HepG2 (cell line): Measurements from ENCODE around the gene CRYAB. TPM values are rescaled to one million over a fixed set of nuclear protein-coding genes. Genes with fewer than 3 reads are reported as not detected.

Experiments
- GATA4 ChIP-seq: sonication (generic); IDR thresholded peaks from 2 replicates; pipeline ENCODE4 v1.6.1; 2016; ENCODE audit warnings: antibody characterized with exemption, low read depth, borderline replicate concordance
- GATAD2A ChIP-seq: IDR thresholded peaks from 2 replicates; pipeline ENCODE4 v1.6.1; 2016
- HOXA3 ChIP-seq: sonication (generic); formaldehyde crosslinking; IDR thresholded peaks from 2 replicates; pipeline ENCODE4 v1.5.0; 2020; ENCODE audit warnings: missing genetic modification reagents
- ISX ChIP-seq: sonication (generic); formaldehyde crosslinking; conservative IDR thresholded peaks from 2 replicates; pipeline ENCODE4 v1.5.0; 2020; ENCODE audit warnings: missing genetic modification reagents
- KAT8 ChIP-seq: IDR thresholded peaks from 2 replicates; pipeline ENCODE4 v1.6.1; 2016; ENCODE audit warnings: missing genetic modification reagents, missing compliant biosample characterization
- MEIS1 ChIP-seq: sonication (generic); formaldehyde crosslinking; IDR thresholded peaks from 2 replicates; pipeline ENCODE4 v1.9.0; 2021; ENCODE audit warnings: mild to moderate bottlenecking, missing genetic modification reagents, moderate library complexity, borderline replicate concordance
- MYNN ChIP-seq: sonication (generic); formaldehyde crosslinking; IDR thresholded peaks from 2 replicates; pipeline ENCODE4 v1.4.0; 2020; ENCODE audit warnings: mild to moderate bottlenecking, low read depth, missing genetic modification reagents
- NFYC ChIP-seq: IDR thresholded peaks from 2 replicates; pipeline ENCODE4 v1.6.1; 2016; ENCODE audit warnings: missing genetic modification reagents, missing compliant biosample characterization
- NRL ChIP-seq: sonication (generic); formaldehyde crosslinking; IDR thresholded peaks from 2 replicates; pipeline ENCODE4 v1.5.0; 2020; ENCODE audit warnings: missing genetic modification reagents, mild to moderate bottlenecking, moderate library complexity, borderline replicate concordance
- PCBP2 ChIP-seq: fragments of 200-400 bp; formaldehyde crosslinking; optimal IDR thresholded peaks from 2 replicates; pipeline ENCODE3; 2018; ENCODE audit warnings: low read length, low read depth; ENCODE audit not compliant: poor library complexity, severe bottlenecking
- RXRB ChIP-seq: IDR thresholded peaks from 2 replicates; pipeline ENCODE4 v1.6.1; 2016; ENCODE audit warnings: borderline replicate concordance, missing genetic modification reagents, missing compliant biosample characterization
- SIN3A ChIP-seq: IDR thresholded peaks from 2 replicates; pipeline ENCODE4 v1.6.1; 2011; ENCODE audit warnings: low read depth, mild to moderate bottlenecking, control low read depth, low read length, borderline replicate concordance
- TMF1 ChIP-seq: sonication (generic); formaldehyde crosslinking; IDR thresholded peaks from 2 replicates; pipeline ENCODE4 v1.8.1; 2022; ENCODE audit warnings: low read depth, missing genetic modification reagents
- ZNF264 ChIP-seq: sonication (generic); formaldehyde crosslinking; IDR thresholded peaks from 2 replicates; pipeline ENCODE4 v1.4.0; 2020; ENCODE audit warnings: missing genetic modification reagents
- ZNF367 ChIP-seq: sonication (generic); formaldehyde crosslinking; IDR thresholded peaks from 2 replicates; pipeline ENCODE4 v1.4.0; 2020; ENCODE audit warnings: missing genetic modification reagents, borderline replicate concordance
- ZNF672 ChIP-seq: sonication (generic); formaldehyde crosslinking; IDR thresholded peaks from 2 replicates; pipeline ENCODE4 v1.8.1; 2022; ENCODE audit warnings: missing genetic modification reagents
- polyA plus RNA-seq, 8 experiments: library from polyadenylated mRNA; depleted of rRNA in 3 of 8; stranded (reverse) in 7 of 8; unstranded in 1 of 8; fragments of >200 nt; fragmentation: Illumina TruSeq in 4 of 8; extraction: Trizol in 4 of 8; gene quantifications; 2 replicates each; pipeline versions ENCODE4 v1.2.1 to v1.2.3, GENCODE V29; 2011 to 2016; ENCODE audit warnings: low read depth in 4 of 8, missing spikeins in 1 of 8, mixed read lengths in 1 of 8; ENCODE audit not compliant: insufficient read depth in 1 of 8
- total RNA-seq, 5 experiments: library from RNA; depleted of rRNA; stranded (reverse); fragments of >200 nt; fragmentation: Illumina TruSeq; extraction: Trizol; gene quantifications; 2 replicates each; pipeline ENCODE4 v1.2.3, GENCODE V29; 2016; ENCODE audit warnings: low read depth in 1 of 5
- TF ChIP-seq, protein P1 (sequence below): sonication (generic); formaldehyde crosslinking; conservative IDR thresholded peaks from 2 replicates; pipeline ENCODE4 v1.8.0; 2022; ENCODE audit warnings: mild to moderate bottlenecking, moderate library complexity, missing genetic modification reagents
- TF ChIP-seq, protein P2 (sequence below): sonication (generic); formaldehyde crosslinking; IDR thresholded peaks from 2 replicates; pipeline ENCODE4 v1.4.0; 2020; ENCODE audit warnings: mild to moderate bottlenecking, missing genetic modification reagents
- TF ChIP-seq, protein P3 (sequence below): sonication (generic); formaldehyde crosslinking; conservative IDR thresholded peaks from 2 replicates; pipeline ENCODE4 v1.4.0; 2020; ENCODE audit warnings: missing genetic modification reagents
- TF ChIP-seq, protein P4 (sequence below): fragments of 450-650 bp; IDR thresholded peaks from 2 replicates; pipeline ENCODE4 v1.6.1; 2017; ENCODE audit warnings: mild to moderate bottlenecking
- TF ChIP-seq, protein P5 (sequence below): sonication (generic); formaldehyde crosslinking; IDR thresholded peaks from 2 replicates; pipeline ENCODE4 v1.4.0; 2020; ENCODE audit warnings: missing genetic modification reagents

CRYAB gene
- total and polyA plus RNA-seq, 2 of the 13 experiments (the other 11 are each of a cell fraction or from before 2014, with no cell fraction given): 0.55 to 1.1 TPM

DNA sequence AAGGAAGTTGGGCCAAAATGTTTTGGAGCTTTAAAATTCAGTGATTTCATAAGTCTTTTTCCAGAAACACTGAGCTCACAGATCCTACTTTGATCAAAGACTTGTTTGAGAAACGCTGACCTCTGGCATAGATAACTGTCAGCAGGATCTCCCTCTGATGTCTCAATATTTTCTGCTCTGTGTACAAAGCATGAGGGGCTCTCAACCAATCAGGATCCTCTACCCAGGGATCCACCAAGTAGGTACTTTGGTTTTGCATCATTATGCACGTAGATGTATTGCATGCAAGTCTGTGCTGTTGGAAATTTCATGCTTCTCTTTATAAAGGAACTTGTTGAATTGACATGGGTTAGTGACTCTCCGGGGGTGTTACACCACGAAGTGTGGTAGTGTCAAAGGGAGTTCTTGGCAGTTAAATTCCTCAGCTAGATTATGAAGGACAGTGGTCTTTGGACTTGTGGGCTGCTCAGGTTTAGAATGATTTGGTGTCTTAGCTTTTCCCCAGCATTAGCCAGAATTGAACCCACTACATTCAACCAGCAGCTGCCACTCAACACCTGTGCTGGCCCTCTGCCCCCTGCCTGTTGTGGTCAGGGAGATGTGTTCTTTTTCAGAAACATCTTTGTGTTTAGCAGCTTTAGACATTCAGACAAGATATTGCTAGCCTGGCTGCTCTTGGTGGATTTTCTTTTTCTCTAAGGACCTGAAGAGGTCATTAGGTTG, 23.9 kb upstream of the CRYAB start (continued):
- TF ChIP-seq, protein P1, sequence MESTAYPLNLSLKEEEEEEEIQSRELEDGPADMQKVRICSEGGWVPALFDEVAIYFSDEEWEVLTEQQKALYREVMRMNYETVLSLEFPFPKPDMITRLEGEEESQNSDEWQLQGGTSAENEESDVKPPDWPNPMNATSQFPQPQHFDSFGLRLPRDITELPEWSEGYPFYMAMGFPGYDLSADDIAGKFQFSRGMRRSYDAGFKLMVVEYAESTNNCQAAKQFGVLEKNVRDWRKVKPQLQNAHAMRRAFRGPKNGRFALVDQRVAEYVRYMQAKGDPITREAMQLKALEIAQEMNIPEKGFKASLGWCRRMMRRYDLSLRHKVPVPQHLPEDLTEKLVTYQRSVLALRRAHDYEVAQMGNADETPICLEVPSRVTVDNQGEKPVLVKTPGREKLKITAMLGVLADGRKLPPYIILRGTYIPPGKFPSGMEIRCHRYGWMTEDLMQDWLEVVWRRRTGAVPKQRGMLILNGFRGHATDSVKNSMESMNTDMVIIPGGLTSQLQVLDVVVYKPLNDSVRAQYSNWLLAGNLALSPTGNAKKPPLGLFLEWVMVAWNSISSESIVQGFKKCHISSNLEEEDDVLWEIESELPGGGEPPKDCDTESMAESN: no peak
- peak; percentile 43; the same call in 1 of the 2 replicates for TF ChIP-seq KAT8 (CRISPR knock-in tag)
- 0 out of 2 replicates have a peak, but pooled peaks have one; percentile 25 for TF ChIP-seq HOXA3 (CRISPR knock-in tag)
- no peak for TF ChIP-seq ZNF367 (CRISPR knock-in tag)
- TF ChIP-seq TMF1: no peak
- no peak for TF ChIP-seq NRL (CRISPR knock-in tag)
- TF ChIP-seq GATAD2A (CRISPR knock-in tag): peak; percentile 61; the same call in 1 of the 2 replicates
- no peak for TF ChIP-seq ZNF264
- TF ChIP-seq SIN3A: no peak
- TF ChIP-seq, protein P2, sequence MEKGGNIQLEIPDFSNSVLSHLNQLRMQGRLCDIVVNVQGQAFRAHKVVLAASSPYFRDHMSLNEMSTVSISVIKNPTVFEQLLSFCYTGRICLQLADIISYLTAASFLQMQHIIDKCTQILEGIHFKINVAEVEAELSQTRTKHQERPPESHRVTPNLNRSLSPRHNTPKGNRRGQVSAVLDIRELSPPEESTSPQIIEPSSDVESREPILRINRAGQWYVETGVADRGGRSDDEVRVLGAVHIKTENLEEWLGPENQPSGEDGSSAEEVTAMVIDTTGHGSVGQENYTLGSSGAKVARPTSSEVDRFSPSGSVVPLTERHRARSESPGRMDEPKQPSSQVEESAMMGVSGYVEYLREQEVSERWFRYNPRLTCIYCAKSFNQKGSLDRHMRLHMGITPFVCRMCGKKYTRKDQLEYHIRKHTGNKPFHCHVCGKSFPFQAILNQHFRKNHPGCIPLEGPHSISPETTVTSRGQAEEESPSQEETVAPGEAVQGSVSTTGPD (CRISPR knock-in tag): no peak
- TF ChIP-seq NFYC: peak; percentile 75
- no peak for TF ChIP-seq MYNN (CRISPR knock-in tag)
- TF ChIP-seq ZNF672 (CRISPR knock-in tag): no peak
- no peak for TF ChIP-seq MEIS1 (CRISPR knock-in tag)
- no peak for TF ChIP-seq GATA4
- TF ChIP-seq PCBP2: no peak
- TF ChIP-seq, protein P3, sequence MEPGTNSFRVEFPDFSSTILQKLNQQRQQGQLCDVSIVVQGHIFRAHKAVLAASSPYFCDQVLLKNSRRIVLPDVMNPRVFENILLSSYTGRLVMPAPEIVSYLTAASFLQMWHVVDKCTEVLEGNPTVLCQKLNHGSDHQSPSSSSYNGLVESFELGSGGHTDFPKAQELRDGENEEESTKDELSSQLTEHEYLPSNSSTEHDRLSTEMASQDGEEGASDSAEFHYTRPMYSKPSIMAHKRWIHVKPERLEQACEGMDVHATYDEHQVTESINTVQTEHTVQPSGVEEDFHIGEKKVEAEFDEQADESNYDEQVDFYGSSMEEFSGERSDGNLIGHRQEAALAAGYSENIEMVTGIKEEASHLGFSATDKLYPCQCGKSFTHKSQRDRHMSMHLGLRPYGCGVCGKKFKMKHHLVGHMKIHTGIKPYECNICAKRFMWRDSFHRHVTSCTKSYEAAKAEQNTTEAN (CRISPR knock-in tag): 0 out of 2 replicates have a peak, but pooled peaks have one; percentile 37
- TF ChIP-seq, protein P4, sequence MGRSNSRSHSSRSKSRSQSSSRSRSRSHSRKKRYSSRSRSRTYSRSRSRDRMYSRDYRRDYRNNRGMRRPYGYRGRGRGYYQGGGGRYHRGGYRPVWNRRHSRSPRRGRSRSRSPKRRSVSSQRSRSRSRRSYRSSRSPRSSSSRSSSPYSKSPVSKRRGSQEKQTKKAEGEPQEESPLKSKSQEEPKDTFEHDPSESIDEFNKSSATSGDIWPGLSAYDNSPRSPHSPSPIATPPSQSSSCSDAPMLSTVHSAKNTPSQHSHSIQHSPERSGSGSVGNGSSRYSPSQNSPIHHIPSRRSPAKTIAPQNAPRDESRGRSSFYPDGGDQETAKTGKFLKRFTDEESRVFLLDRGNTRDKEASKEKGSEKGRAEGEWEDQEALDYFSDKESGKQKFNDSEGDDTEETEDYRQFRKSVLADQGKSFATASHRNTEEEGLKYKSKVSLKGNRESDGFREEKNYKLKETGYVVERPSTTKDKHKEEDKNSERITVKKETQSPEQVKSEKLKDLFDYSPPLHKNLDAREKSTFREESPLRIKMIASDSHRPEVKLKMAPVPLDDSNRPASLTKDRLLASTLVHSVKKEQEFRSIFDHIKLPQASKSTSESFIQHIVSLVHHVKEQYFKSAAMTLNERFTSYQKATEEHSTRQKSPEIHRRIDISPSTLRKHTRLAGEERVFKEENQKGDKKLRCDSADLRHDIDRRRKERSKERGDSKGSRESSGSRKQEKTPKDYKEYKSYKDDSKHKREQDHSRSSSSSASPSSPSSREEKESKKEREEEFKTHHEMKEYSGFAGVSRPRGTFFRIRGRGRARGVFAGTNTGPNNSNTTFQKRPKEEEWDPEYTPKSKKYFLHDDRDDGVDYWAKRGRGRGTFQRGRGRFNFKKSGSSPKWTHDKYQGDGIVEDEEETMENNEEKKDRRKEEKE: no peak
- TF ChIP-seq, protein P5, sequence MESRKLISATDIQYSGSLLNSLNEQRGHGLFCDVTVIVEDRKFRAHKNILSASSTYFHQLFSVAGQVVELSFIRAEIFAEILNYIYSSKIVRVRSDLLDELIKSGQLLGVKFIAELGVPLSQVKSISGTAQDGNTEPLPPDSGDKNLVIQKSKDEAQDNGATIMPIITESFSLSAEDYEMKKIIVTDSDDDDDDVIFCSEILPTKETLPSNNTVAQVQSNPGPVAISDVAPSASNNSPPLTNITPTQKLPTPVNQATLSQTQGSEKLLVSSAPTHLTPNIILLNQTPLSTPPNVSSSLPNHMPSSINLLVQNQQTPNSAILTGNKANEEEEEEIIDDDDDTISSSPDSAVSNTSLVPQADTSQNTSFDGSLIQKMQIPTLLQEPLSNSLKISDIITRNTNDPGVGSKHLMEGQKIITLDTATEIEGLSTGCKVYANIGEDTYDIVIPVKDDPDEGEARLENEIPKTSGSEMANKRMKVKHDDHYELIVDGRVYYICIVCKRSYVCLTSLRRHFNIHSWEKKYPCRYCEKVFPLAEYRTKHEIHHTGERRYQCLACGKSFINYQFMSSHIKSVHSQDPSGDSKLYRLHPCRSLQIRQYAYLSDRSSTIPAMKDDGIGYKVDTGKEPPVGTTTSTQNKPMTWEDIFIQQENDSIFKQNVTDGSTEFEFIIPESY (CRISPR knock-in tag): no peak
- TF ChIP-seq RXRB (CRISPR knock-in tag): peak; percentile 97
- no peak for TF ChIP-seq ISX (CRISPR knock-in tag)
